Kidney epithelial cell (primary cell): Measurements from ENCODE around the gene SCN4A. TPM values are rescaled to one million over a fixed set of nuclear protein-coding genes. Genes with fewer than 3 reads are reported as not detected.
"Not testable (repeated sequence)": the region's sequence is repeated elsewhere in the genome, so short reads cannot be mapped to it uniquely, and the experiment has no call there.

Source experiments
- DNase-seq: peaks from one replicate; pipeline ENCODE4 v3.0.0-alpha.2; 2010; ENCODE audit warnings: low read depth
- H3K27me3 ChIP-seq: 2 replicates; pipeline ENCODE4 v1.6.0; 2011; ENCODE audit warnings: low read length; ENCODE audit not compliant: control insufficient read depth, insufficient read depth
- H3K36me3 ChIP-seq: 2 replicates; pipeline ENCODE4 v1.5.1; 2011; ENCODE audit warnings: low read length; ENCODE audit not compliant: control insufficient read depth, insufficient read depth
- H3K4me3 ChIP-seq: 2 replicates; pipeline ENCODE4 v1.5.1; 2011; ENCODE audit warnings: low read depth, mild to moderate bottlenecking, control low read depth, low read length
- CTCF ChIP-seq: IDR thresholded peaks from 2 replicates; pipeline ENCODE4 v1.5.1; 2011; ENCODE audit warnings: mild to moderate bottlenecking, moderate library complexity, low read length, control low read depth, inconsistent platforms; ENCODE audit not compliant: insufficient read depth, poor library complexity, severe bottlenecking
- total RNA-seq: library from RNA; depleted of rRNA; stranded (reverse); fragments of >200 nt; gene quantifications from 2 replicates; pipeline ENCODE4 v1.2.3, GENCODE V29; 2015

Gene SCN4A
- total RNA-seq, 1 donor from 2014 or later, result 0.33 TPM

- TF ChIP-seq CTCF, result no peak
- Histone ChIP-seq H3K4me3 (no peak overlapping the region), H3K27me3 (peaks cover 10% of the 10 kb centered on the region), H3K36me3 (no peaks in the 10 kb centered on the region)
- DNase-seq, result no peak
Observed at GRCh38 chr17:63918305-63918704, 54.4 kb downstream of the SCN4A start.

GRCh38 chr17:63917646-63918045, 55.1 kb downstream of the SCN4A start:
- no peaks in the 10 kb centered on the region for H3K36me3 ChIP-seq
- H3K4me3 ChIP-seq, result no peak overlapping the region
- no peak for TF ChIP-seq CTCF
- no peak for DNase-seq
- H3K27me3 ChIP-seq, result peaks cover 10% of the 10 kb centered on the region

- not testable (repeated sequence) for H3K36me3 ChIP-seq, H3K4me3 ChIP-seq, DNase-seq
- H3K27me3 ChIP-seq, result peaks cover 10% of the 10 kb centered on the region
Observed at GRCh38 chr17:63917206-63917605, 55.5 kb downstream of the SCN4A start.

- no peak for DNase-seq
- peaks cover 10% of the 10 kb centered on the region for H3K27me3 ChIP-seq
- H3K4me3 ChIP-seq, result no peak overlapping the region
- no peak for TF ChIP-seq CTCF
- no peaks in the 10 kb centered on the region for H3K36me3 ChIP-seq
Observed at GRCh38 chr17:63916566-63917185, 56.0 kb downstream of the SCN4A start.

- not testable (repeated sequence) for DNase-seq, H3K4me3 ChIP-seq, H3K36me3 ChIP-seq
- peaks cover 12% of the 10 kb centered on the region for H3K27me3 ChIP-seq
Observed at GRCh38 chr17:63915753-63916152, 57.0 kb downstream of the SCN4A start.

GRCh38 chr17:63914471-63914870, 58.2 kb downstream of the SCN4A start:
- Histone ChIP-seq H3K36me3 (no peaks in the 10 kb centered on the region), H3K4me3 (no peak overlapping the region), H3K27me3 (peaks cover 17% of the 10 kb centered on the region)
- no peak for TF ChIP-seq CTCF
- DNase-seq, result no peak

GRCh38 chr17:63911657-63912100, 61.0 kb downstream of the SCN4A start:
- peak; percentile 63 for TF ChIP-seq CTCF
- no peak for DNase-seq
- no peaks in the 10 kb centered on the region for H3K36me3 ChIP-seq
- peaks cover 9% of the 10 kb centered on the region for H3K27me3 ChIP-seq
- no peak overlapping the region for H3K4me3 ChIP-seq
